Panc1 (cell line): ENCODE data around the gene MAD1L1. TPM values are rescaled to one million over a fixed set of nuclear protein-coding genes. Genes with fewer than 3 reads are reported as not detected.

Experiments used
- ATAC-seq: fragments of 200-7000 bp; cut with Tn5 transposase; 2 replicates; pipeline ENCODE4 v1.9.1; 2020; ENCODE audit warnings: mild to moderate bottlenecking, moderate library complexity
- BruUV-seq: library from RNA; stranded (reverse); fragments of 400-500 nt; replicated peaks from 2 replicates; lab custom pipeline; 2021; lab: Mats Ljungman, UMichigan
- CTCF ChIA-PET: fragments of 300-600 bp; sonication (Branson Sonifier 250); formaldehyde crosslinking; loops from one replicate; lab custom pipeline; 2022; ENCODE audit warnings: antibody characterized with exemption; lab: Charles Lee
- POLR2A ChIA-PET: fragments of 300-600 bp; sonication (Branson Sonifier 250); formaldehyde crosslinking; loops from one replicate; lab custom pipeline; 2022; ENCODE audit warnings: antibody characterized with exemption; lab: Charles Lee
- DNase-seq: peaks from one replicate; pipeline ENCODE4 v3.0.0-alpha.2; 2010; ENCODE audit warnings: low read depth, low spot score
- H3K27ac ChIP-seq: 2 replicates; pipeline ENCODE4 v1.5.1; 2011; ENCODE audit warnings: mild to moderate bottlenecking, low read length, inconsistent platforms
- H3K27me3 ChIP-seq: fragments of 200-500 bp; sonication (Bioruptor generic); 2 replicates; pipeline ENCODE4 v1.6.0; 2014; ENCODE audit warnings: low read length, inconsistent platforms; ENCODE audit not compliant: control insufficient read depth, insufficient read depth
- H3K36me3 ChIP-seq: fragments of 200-500 bp; sonication (Bioruptor generic); 2 replicates; pipeline ENCODE4 v1.5.1; 2014; ENCODE audit warnings: inconsistent platforms, mild to moderate bottlenecking, low read length, moderate library complexity; ENCODE audit not compliant: control insufficient read depth, insufficient read depth
- H3K4me1 ChIP-seq: 2 replicates; pipeline ENCODE4 v1.5.1; 2011; ENCODE audit warnings: inconsistent platforms, mild to moderate bottlenecking, low read length, moderate library complexity; ENCODE audit not compliant: control insufficient read depth, insufficient read depth
- H3K4me3 ChIP-seq, 2 experiments: 2 replicates each; pipeline ENCODE4 v1.5.1; 2011 to 2012; ENCODE audit warnings: low read depth in 2 of 2, low read length in 2 of 2, mild to moderate bottlenecking in 2 of 2, inconsistent platforms in 1 of 2, moderate library complexity in 1 of 2
- H3K9me3 ChIP-seq: fragments of 200-500 bp; sonication (Bioruptor generic); 2 replicates; pipeline ENCODE4 v1.5.1; 2014; ENCODE audit warnings: low read depth, mild to moderate bottlenecking, inconsistent platforms, low read length, moderate library complexity; ENCODE audit not compliant: control insufficient read depth, insufficient read depth
- POLR2AphosphoS5 ChIP-seq: IDR thresholded peaks from 2 replicates; pipeline ENCODE4 v1.6.1; 2012; ENCODE audit warnings: mild to moderate bottlenecking, low read depth, low read length, moderate library complexity
- SIN3A ChIP-seq: IDR thresholded peaks from 2 replicates; pipeline ENCODE4 v1.6.1; 2012; ENCODE audit warnings: low read depth, mild to moderate bottlenecking, low read length, moderate library complexity, borderline replicate concordance; ENCODE audit not compliant: insufficient read depth
- TCF7L2 ChIP-seq: IDR thresholded peaks from 2 replicates; pipeline ENCODE4 v1.6.1; 2011; ENCODE audit warnings: mild to moderate bottlenecking, low read depth, low read length, inconsistent platforms
- in situ Hi-C: cut with HindIII; loops from 2 replicates; pipeline ENCODE4 v1.10.0; 2016; ENCODE audit warnings: low sequenced_read_pairs, low pct_unique_long_range_greater_than_20kb
- intact Hi-C: fragments of 100-400 bp; cut with micrococcal nuclease; formaldehyde crosslinking; loops from one replicate; pipeline ENCODE4 v1.10.0; 2022; ENCODE audit not compliant: unreplicated experiment
- total RNA-seq: library from RNA; stranded (reverse); gene quantifications from one replicate; pipeline ENCODE4 v1.2.1, GENCODE V29; 2021; ENCODE audit not compliant: unreplicated experiment
- TF ChIP-seq, protein P1 (sequence below), 2 experiments: IDR thresholded peaks; 2 replicates each; pipeline ENCODE4 v1.6.1; 2011 to 2012; ENCODE audit warnings: low read depth in 2 of 2, control low read depth in 1 of 2, low read length in 1 of 2, mild to moderate bottlenecking in 1 of 2, moderate library complexity in 1 of 2; ENCODE audit not compliant: insufficient read depth in 1 of 2
- TF ChIP-seq, protein P2 (sequence below): fragments of 450-650 bp; IDR thresholded peaks from 2 replicates; pipeline ENCODE4 v1.5.1; 2017; ENCODE audit warnings: mild to moderate bottlenecking

MAD1L1 gene
- total RNA-seq, 1 experiment from 2014 or later: 70.8 TPM

DNA sequence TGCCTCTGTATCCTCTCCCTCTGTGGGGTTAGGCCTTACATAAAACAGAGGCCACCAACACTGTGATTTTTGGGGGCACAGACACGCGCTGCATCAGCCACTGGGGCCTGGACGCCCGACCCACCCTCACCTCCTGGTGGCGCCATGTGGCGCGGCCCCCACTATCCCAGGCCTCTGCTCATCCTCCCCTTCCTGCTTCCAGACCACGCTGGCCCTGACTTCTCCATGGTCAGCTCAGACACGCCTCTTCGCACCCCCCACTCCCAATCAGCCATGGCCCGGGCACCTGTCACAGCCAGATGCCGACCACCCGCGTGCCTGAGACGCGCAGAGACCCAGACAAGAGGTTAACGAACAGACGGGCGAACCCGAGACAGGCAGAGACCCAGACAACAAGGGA lies 298.7 kb downstream of the MAD1L1 start:
- no peak for DNase-seq
- Histone ChIP-seq H3K4me3 (no peak overlapping the region), H3K36me3 (no peaks in the 10 kb centered on the region), H3K4me1 (no peaks in the 10 kb centered on the region), H3K9me3 (no peaks in the 10 kb centered on the region), H3K27ac (no peak overlapping the region), H3K27me3 (no peaks in the 10 kb centered on the region)
- TF ChIP-seq, protein P1, sequence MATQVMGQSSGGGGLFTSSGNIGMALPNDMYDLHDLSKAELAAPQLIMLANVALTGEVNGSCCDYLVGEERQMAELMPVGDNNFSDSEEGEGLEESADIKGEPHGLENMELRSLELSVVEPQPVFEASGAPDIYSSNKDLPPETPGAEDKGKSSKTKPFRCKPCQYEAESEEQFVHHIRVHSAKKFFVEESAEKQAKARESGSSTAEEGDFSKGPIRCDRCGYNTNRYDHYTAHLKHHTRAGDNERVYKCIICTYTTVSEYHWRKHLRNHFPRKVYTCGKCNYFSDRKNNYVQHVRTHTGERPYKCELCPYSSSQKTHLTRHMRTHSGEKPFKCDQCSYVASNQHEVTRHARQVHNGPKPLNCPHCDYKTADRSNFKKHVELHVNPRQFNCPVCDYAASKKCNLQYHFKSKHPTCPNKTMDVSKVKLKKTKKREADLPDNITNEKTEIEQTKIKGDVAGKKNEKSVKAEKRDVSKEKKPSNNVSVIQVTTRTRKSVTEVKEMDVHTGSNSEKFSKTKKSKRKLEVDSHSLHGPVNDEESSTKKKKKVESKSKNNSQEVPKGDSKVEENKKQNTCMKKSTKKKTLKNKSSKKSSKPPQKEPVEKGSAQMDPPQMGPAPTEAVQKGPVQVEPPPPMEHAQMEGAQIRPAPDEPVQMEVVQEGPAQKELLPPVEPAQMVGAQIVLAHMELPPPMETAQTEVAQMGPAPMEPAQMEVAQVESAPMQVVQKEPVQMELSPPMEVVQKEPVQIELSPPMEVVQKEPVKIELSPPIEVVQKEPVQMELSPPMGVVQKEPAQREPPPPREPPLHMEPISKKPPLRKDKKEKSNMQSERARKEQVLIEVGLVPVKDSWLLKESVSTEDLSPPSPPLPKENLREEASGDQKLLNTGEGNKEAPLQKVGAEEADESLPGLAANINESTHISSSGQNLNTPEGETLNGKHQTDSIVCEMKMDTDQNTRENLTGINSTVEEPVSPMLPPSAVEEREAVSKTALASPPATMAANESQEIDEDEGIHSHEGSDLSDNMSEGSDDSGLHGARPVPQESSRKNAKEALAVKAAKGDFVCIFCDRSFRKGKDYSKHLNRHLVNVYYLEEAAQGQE (IDR thresholded peaks at IDR 0.05; ENCODE audit: insufficient read depth in 1 of 2, low read depth in 2 of 2, low read length in 1 of 2): no peak
- TF ChIP-seq POLR2AphosphoS5: no peak
- TF ChIP-seq, protein P2, sequence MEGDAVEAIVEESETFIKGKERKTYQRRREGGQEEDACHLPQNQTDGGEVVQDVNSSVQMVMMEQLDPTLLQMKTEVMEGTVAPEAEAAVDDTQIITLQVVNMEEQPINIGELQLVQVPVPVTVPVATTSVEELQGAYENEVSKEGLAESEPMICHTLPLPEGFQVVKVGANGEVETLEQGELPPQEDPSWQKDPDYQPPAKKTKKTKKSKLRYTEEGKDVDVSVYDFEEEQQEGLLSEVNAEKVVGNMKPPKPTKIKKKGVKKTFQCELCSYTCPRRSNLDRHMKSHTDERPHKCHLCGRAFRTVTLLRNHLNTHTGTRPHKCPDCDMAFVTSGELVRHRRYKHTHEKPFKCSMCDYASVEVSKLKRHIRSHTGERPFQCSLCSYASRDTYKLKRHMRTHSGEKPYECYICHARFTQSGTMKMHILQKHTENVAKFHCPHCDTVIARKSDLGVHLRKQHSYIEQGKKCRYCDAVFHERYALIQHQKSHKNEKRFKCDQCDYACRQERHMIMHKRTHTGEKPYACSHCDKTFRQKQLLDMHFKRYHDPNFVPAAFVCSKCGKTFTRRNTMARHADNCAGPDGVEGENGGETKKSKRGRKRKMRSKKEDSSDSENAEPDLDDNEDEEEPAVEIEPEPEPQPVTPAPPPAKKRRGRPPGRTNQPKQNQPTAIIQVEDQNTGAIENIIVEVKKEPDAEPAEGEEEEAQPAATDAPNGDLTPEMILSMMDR: no peak
- no peak for TF ChIP-seq SIN3A
- no peak for TF ChIP-seq TCF7L2
- intact Hi-C loops: no loop called here
- ATAC-seq: no peak
- BruUV-seq: no TSS peak
- POLR2A ChIA-PET: no interaction called here
- CTCF ChIA-PET: no interaction called here
- in situ Hi-C loops: no loop called here

DNA sequence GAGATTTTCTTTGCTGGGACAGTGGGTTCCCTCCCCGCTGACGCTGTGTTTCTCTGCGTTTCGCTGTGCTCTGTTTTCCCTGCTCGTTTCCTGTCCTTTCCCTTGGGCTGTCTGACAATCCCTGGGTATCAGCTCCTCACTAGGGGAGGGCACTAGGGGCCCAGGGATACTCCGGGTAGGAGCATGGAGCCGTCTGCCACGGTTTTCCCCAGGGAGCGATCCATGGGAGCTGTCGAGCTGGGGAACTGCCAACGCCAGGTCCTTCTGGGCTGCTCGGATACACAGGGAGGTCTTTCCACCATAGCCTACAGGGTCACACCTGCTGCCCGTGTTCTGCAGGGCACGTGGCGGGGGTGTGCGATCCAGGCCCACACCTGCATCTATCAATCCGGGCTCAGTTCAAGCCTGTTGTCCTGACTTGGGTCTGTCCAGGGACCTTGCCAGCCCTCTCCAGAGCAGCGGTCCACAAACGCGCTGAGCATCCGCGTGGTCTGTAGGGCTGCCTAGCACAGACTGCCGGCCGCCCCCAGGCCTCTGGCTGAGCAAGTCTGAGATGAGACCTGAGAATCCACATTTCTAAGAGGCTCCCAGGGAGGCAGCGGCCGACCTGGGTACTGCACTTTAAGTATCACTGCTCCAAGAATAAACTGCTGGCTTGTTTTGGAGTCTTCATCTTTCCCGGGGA lies 299.5 kb downstream of the MAD1L1 start:
- CTCF ChIA-PET: no interaction called here
- Histone ChIP-seq H3K4me3 (no peak overlapping the region), H3K9me3 (no peaks in the 10 kb centered on the region), H3K4me1 (no peaks in the 10 kb centered on the region), H3K27me3 (no peaks in the 10 kb centered on the region), H3K27ac (no peak overlapping the region), H3K36me3 (no peaks in the 10 kb centered on the region)
- in situ Hi-C loops: no loop called here
- POLR2A ChIA-PET: no interaction called here
- intact Hi-C loops: no loop called here
- BruUV-seq: no TSS peak
- DNase-seq (no peak), ATAC-seq (no peak)
- TF ChIP-seq TCF7L2: no peak
- TF ChIP-seq, protein P1 (IDR thresholded peaks at IDR 0.05; ENCODE audit: insufficient read depth in 1 of 2, low read depth in 2 of 2, low read length in 1 of 2): no peak
- TF ChIP-seq SIN3A: no peak
- TF ChIP-seq POLR2AphosphoS5: no peak
- TF ChIP-seq, protein P2: no peak
